Measurements from ENCODE around the gene JAG1. TPM values are rescaled to one million over a fixed set of nuclear protein-coding genes. Genes with fewer than 3 reads are reported as not detected.

Gene JAG1
- total RNA-seq, 2 donors from 2014 or later: 6.8 to 19.7 TPM

GRCh38 chr20:10653599-10654249 lies 20.1 kb downstream of the JAG1 start:
- Mint-ChIP-seq H3K27me3 (ENCODE audit: insufficient read depth) (peaks cover 86% of the 10 kb centered on the region), H3K9me3 (peaks cover 5% of the 10 kb centered on the region), H3K36me3 (ENCODE audit: low read depth) (peaks cover 61% of the 10 kb centered on the region), H3K4me1 (peaks cover 54% of the 10 kb centered on the region), H3K27ac (no peak overlapping the region), H3K4me3 (no peak overlapping the region)
- peak overlapping the region; percentile 70 for H3K27ac ChIP-seq (ENCODE audit: low read depth, low read length)
- H3K27me3 ChIP-seq (ENCODE audit: control insufficient read depth, insufficient read depth, low read length, poor library complexity, severe bottlenecking): peaks cover 88% of the 10 kb centered on the region
- no peak for DNase-seq
- no peak overlapping the region for H3K9ac ChIP-seq (ENCODE audit: extremely low read depth, low read length, poor library complexity, severe bottlenecking)
- 84% methylated on average over 12 of the region's 13 CpGs; no CpG with 5 or more reads in 1 of the 2 experiments for WGBS, 2 experiments (ENCODE audit: insufficient coverage in 1 of 2, insufficient read length in 1 of 2)
- TF ChIP-seq, protein P1, sequence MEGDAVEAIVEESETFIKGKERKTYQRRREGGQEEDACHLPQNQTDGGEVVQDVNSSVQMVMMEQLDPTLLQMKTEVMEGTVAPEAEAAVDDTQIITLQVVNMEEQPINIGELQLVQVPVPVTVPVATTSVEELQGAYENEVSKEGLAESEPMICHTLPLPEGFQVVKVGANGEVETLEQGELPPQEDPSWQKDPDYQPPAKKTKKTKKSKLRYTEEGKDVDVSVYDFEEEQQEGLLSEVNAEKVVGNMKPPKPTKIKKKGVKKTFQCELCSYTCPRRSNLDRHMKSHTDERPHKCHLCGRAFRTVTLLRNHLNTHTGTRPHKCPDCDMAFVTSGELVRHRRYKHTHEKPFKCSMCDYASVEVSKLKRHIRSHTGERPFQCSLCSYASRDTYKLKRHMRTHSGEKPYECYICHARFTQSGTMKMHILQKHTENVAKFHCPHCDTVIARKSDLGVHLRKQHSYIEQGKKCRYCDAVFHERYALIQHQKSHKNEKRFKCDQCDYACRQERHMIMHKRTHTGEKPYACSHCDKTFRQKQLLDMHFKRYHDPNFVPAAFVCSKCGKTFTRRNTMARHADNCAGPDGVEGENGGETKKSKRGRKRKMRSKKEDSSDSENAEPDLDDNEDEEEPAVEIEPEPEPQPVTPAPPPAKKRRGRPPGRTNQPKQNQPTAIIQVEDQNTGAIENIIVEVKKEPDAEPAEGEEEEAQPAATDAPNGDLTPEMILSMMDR (conservative IDR thresholded peaks at IDR 0.05): no peak
- no peaks in the 10 kb centered on the region for H3K36me3 ChIP-seq (ENCODE audit: control insufficient read depth, insufficient read depth, low read length)
- peaks cover 4% of the 10 kb centered on the region for H3K4me1 ChIP-seq (ENCODE audit: control insufficient read depth, insufficient read depth, low read length)
- H3K9me3 ChIP-seq (ENCODE audit: control insufficient read depth, low read length): no peaks in the 10 kb centered on the region
- H3K4me3 ChIP-seq (ENCODE audit: low read length): no peak overlapping the region

- Mint-ChIP-seq H3K9me3 (peaks cover 5% of the 10 kb centered on the region), H3K36me3 (ENCODE audit: low read depth) (peaks cover 59% of the 10 kb centered on the region), H3K4me1 (peaks cover 63% of the 10 kb centered on the region), H3K27ac (no peak overlapping the region), H3K27me3 (ENCODE audit: insufficient read depth) (peaks cover 87% of the 10 kb centered on the region), H3K4me3 (no peak overlapping the region)
- no peak for DNase-seq
- H3K36me3 ChIP-seq (ENCODE audit: control insufficient read depth, insufficient read depth, low read length): no peaks in the 10 kb centered on the region
- H3K27me3 ChIP-seq (ENCODE audit: control insufficient read depth, insufficient read depth, low read length, poor library complexity, severe bottlenecking): peaks cover 89% of the 10 kb centered on the region
- no peaks in the 10 kb centered on the region for H3K9me3 ChIP-seq (ENCODE audit: control insufficient read depth, low read length)
- WGBS, 2 experiments (ENCODE audit: insufficient coverage in 1 of 2, insufficient read length in 1 of 2): 73 to 83% methylated on average over 6 to 9 of the region's 9 CpGs
- H3K27ac ChIP-seq (ENCODE audit: low read depth, low read length): peak overlapping the region; percentile 97
- H3K4me1 ChIP-seq (ENCODE audit: control insufficient read depth, insufficient read depth, low read length): peaks cover 8% of the 10 kb centered on the region
- no peak overlapping the region for H3K4me3 ChIP-seq (ENCODE audit: low read length)
- no peak overlapping the region for H3K9ac ChIP-seq (ENCODE audit: extremely low read depth, low read length, poor library complexity, severe bottlenecking)
- TF ChIP-seq, protein P1 (conservative IDR thresholded peaks at IDR 0.05): no peak
These were observed 21.0 kb downstream of the JAG1 start for GRCh38 chr20:10652660-10653261.

DNA sequence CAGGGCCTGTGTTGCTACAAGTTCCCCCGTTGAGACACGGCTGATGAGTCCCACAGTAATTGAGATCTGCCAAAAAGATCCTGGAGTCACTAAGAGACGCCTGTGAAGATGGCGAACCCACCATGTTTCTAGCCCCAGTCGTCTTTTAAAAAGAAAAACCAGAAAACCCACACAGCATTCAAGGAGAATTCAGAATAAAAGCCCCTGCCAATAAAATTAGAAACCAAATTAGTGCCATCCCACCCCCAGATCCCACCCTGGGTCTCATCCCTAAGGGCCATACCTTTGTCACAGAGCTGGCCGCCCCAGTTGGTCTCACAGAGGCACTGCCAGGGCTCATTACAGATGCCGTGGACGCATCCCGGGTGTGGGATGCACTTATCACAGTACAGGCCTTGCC lies 21.6 kb downstream of the JAG1 start:
- WGBS, 2 experiments (ENCODE audit: insufficient coverage in 1 of 2, insufficient read length in 1 of 2): 85 to 91% methylated on average over 9 of the region's 9 CpGs
- peaks cover 88% of the 10 kb centered on the region for H3K27me3 Mint-ChIP-seq (ENCODE audit: insufficient read depth)
- TF ChIP-seq, protein P1 (conservative IDR thresholded peaks at IDR 0.05): no peak
- Histone ChIP-seq H3K4me3 (ENCODE audit: low read length) (no peak overlapping the region), H3K27me3 (ENCODE audit: control insufficient read depth, insufficient read depth, low read length, poor library complexity, severe bottlenecking) (peaks cover 92% of the 10 kb centered on the region), H3K9me3 (ENCODE audit: control insufficient read depth, low read length) (no peaks in the 10 kb centered on the region), H3K36me3 (ENCODE audit: control insufficient read depth, insufficient read depth, low read length) (no peaks in the 10 kb centered on the region), H3K9ac (ENCODE audit: extremely low read depth, low read length, poor library complexity, severe bottlenecking) (no peak overlapping the region), H3K4me1 (ENCODE audit: control insufficient read depth, insufficient read depth, low read length) (peaks cover 8% of the 10 kb centered on the region), H3K27ac (ENCODE audit: low read depth, low read length) (peak overlapping the region; percentile 97)
- DNase-seq: no peak
- no peak overlapping the region for H3K4me3 Mint-ChIP-seq
- H3K36me3 Mint-ChIP-seq (ENCODE audit: low read depth): peaks cover 58% of the 10 kb centered on the region
- H3K4me1 Mint-ChIP-seq: peaks cover 66% of the 10 kb centered on the region
- no peak overlapping the region for H3K27ac Mint-ChIP-seq
- H3K9me3 Mint-ChIP-seq: peaks cover 5% of the 10 kb centered on the region
